ENCODE results near the gene RACGAP1.
"Not testable (repeated sequence)": the region's sequence is repeated elsewhere in the genome, so short reads cannot be mapped to it uniquely, and the experiment has no call there.

Gene RACGAP1

GRCh38 chr12:50026691-50027090, 1.4 kb upstream of the RACGAP1 start:
- no peak for ATAC-seq
- no peak for DNase-seq

GRCh38 chr12:50024805-50025186, 498 bp downstream of the RACGAP1 start:
- ATAC-seq, result peak; percentile 26
- no peak for DNase-seq

GRCh38 chr12:50024227-50024626, 1.1 kb downstream of the RACGAP1 start:
- no peak for ATAC-seq
- no peak for DNase-seq

- no peak for ATAC-seq
- no peak for DNase-seq
Observed at GRCh38 chr12:50022903-50023302, 2.4 kb downstream of the RACGAP1 start.

GRCh38 chr12:50021031-50021430, 4.3 kb downstream of the RACGAP1 start:
- DNase-seq, result no peak
- ATAC-seq, result no peak

- DNase-seq (no peak), ATAC-seq (no peak)
Observed at GRCh38 chr12:50019524-50019923, 5.8 kb downstream of the RACGAP1 start.

- DNase-seq, result no peak
- ATAC-seq, result no peak
Observed at GRCh38 chr12:50018968-50019367, 6.3 kb downstream of the RACGAP1 start.

- DNase-seq, result no peak
Observed at GRCh38 chr12:50018154-50018553, 7.1 kb downstream of the RACGAP1 start.

GRCh38 chr12:50017641-50018040, 7.7 kb downstream of the RACGAP1 start:
- DNase-seq (no peak), ATAC-seq (no peak)

More at GRCh38 chr12:50018154-50018553, 7.1 kb downstream of the RACGAP1 start:
- ATAC-seq, result no peak

- ATAC-seq, result no peak
- no peak for DNase-seq
Observed at GRCh38 chr12:50016501-50017475, 8.5 kb downstream of the RACGAP1 start.

- no peak for ATAC-seq
- DNase-seq, result no peak
Observed at GRCh38 chr12:50014342-50014741, 11.0 kb downstream of the RACGAP1 start.

- ATAC-seq, result no peak
- no peak for DNase-seq
Observed at GRCh38 chr12:50013361-50014147, 11.7 kb downstream of the RACGAP1 start.

GRCh38 chr12:50006754-50007442, 18.4 kb downstream of the RACGAP1 start:
- ATAC-seq (no peak), DNase-seq (no peak)

GRCh38 chr12:50006280-50006679, 19.0 kb downstream of the RACGAP1 start:
- no peak for DNase-seq
- ATAC-seq, result no peak

GRCh38 chr12:50005175-50005574, 20.1 kb downstream of the RACGAP1 start:
- DNase-seq (no peak), ATAC-seq (no peak)

- ATAC-seq (no peak), DNase-seq (no peak)
Observed at GRCh38 chr12:50004696-50005095, 20.6 kb downstream of the RACGAP1 start.

- DNase-seq (no peak), ATAC-seq (no peak)
Observed at GRCh38 chr12:50003595-50003994, 21.7 kb downstream of the RACGAP1 start.

- ATAC-seq, result no peak
- no peak for DNase-seq
Observed at GRCh38 chr12:49998453-49998852, 26.8 kb downstream of the RACGAP1 start.

- ATAC-seq (no peak), DNase-seq (no peak)
Observed at GRCh38 chr12:49990273-49990672, 35.0 kb downstream of the RACGAP1 start.

- not testable (repeated sequence) for DNase-seq, ATAC-seq
Observed at GRCh38 chr12:49989400-49989799, 35.9 kb downstream of the RACGAP1 start.

- ATAC-seq, result no peak
- DNase-seq, result no peak
Observed at GRCh38 chr12:49987625-49988303, 37.5 kb downstream of the RACGAP1 start.

- not testable (repeated sequence) for DNase-seq, ATAC-seq
Observed at GRCh38 chr12:49986476-49986875, 38.8 kb downstream of the RACGAP1 start.
